HUES6 (cell line): ENCODE data around the gene FGD4.

Experiments used
- H3K27ac ChIP-seq: 2 replicates; pipeline ENCODE4 v1.7.0; 2013; ENCODE audit warnings: low read depth, mild to moderate bottlenecking, low read length, inconsistent platforms
- H3K27me3 ChIP-seq: 2 replicates; pipeline ENCODE4 v1.6.1; 2013; ENCODE audit warnings: low read length; ENCODE audit not compliant: control insufficient read depth, insufficient read depth
- H3K36me3 ChIP-seq: 2 replicates; pipeline ENCODE4 v1.6.1; 2013; ENCODE audit warnings: low read length; ENCODE audit not compliant: control insufficient read depth, insufficient read depth
- H3K4me1 ChIP-seq: 2 replicates; pipeline ENCODE4 v1.6.1; 2013; ENCODE audit warnings: low read length; ENCODE audit not compliant: control insufficient read depth, insufficient read depth
- H3K4me3 ChIP-seq: 2 replicates; pipeline ENCODE4 v1.5.1; 2013; ENCODE audit warnings: low read depth, low read length
- H3K9ac ChIP-seq: one replicate; pipeline ENCODE4 v1.6.1; 2013; ENCODE audit warnings: mild to moderate bottlenecking, low read length
- H3K9me3 ChIP-seq: 2 replicates; pipeline ENCODE4 v1.6.1; 2013; ENCODE audit warnings: low read depth, low read length; ENCODE audit not compliant: control insufficient read depth, insufficient read depth

The FGD4 gene

DNA sequence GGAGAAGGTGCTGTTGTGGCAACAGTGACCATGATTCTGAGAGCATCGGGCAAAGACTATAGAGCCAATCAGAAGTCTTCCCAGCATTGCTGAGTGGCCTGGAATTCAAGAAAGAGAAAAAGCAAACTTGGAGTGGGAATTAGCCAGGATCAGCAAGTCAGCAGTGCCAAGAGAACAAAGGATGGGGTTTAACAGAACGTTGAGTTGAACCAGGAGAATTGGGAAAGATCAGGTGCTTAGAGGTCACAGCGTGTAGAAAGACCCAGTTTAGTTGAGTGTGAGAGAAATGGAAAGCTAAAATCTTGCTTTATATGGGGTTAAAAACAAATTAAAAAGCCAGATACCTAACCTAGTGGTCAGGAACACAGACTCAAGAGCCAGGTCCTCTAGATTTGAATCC, 189.2 kb downstream of the FGD4 start:
- H3K27ac ChIP-seq = no peak overlapping the region
- no peak overlapping the region for H3K4me3 ChIP-seq
- H3K4me1 ChIP-seq = no peaks in the 10 kb centered on the region
- no peaks in the 10 kb centered on the region for H3K27me3 ChIP-seq
- H3K36me3 ChIP-seq = peaks cover 24% of the 10 kb centered on the region
- H3K9ac ChIP-seq = no peak overlapping the region
- H3K9me3 ChIP-seq = no peaks in the 10 kb centered on the region

DNA sequence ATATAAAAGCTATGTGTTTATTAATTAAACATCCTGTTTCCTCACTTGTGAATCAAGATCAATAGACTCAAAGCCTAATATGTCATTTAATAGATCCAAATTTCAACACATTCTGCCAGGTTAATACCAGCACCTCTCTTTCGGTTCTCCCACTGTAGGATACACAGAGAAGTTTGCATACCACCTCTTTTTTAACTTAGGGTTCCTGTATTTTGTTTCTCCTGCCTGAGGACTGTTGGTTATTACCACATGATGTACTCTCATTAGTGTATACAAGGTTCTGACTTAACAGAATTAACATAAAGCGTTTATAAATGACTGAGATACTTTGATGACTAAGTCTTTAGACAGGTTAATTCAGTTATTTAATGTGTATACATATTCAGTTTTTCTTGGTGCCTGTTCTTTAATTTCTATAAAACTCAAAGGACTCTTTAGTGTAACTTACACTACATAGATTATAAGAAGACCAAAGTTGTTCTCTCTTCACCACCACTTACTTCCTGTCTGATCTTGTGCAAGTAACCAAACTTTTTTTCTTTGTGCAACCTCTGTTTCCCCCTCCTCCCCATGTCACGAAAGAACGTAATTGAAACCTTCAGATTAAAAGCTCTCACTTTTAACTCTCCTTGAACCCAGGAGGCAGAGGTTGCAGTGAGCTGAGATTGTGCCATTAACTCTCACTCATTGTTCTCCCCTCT, 190.0 kb downstream of the FGD4 start:
- no peak overlapping the region for H3K9ac ChIP-seq
- no peak overlapping the region for H3K27ac ChIP-seq
- no peak overlapping the region for H3K4me3 ChIP-seq
- H3K36me3 ChIP-seq = peaks cover 30% of the 10 kb centered on the region
- H3K27me3 ChIP-seq = no peaks in the 10 kb centered on the region
- no peaks in the 10 kb centered on the region for H3K4me1 ChIP-seq
- H3K9me3 ChIP-seq = no peaks in the 10 kb centered on the region

DNA sequence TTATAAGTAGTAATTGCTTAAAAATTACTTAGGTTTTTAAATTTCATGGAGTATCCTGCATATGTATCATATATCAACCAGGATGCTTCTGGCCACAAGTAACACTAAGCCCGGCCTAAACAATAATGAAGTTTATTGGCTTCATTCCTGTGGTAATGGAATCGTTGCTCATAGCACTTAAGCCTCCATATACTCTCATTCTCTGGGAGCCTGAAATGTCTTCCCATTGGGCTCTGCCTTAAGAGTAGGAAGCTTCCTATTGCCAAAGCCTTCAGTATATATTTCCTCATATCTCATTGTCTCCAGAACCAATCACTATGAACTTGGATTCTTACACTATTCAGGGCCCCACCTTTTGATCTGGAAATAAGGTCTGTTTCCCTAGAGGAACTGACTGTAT, 195.9 kb downstream of the FGD4 start:
- Histone ChIP-seq H3K4me3 (no peak overlapping the region), H3K36me3 (peaks cover 43% of the 10 kb centered on the region), H3K27me3 (no peaks in the 10 kb centered on the region), H3K4me1 (no peaks in the 10 kb centered on the region), H3K9me3 (no peaks in the 10 kb centered on the region), H3K27ac (no peak overlapping the region), H3K9ac (no peak overlapping the region)

DNA sequence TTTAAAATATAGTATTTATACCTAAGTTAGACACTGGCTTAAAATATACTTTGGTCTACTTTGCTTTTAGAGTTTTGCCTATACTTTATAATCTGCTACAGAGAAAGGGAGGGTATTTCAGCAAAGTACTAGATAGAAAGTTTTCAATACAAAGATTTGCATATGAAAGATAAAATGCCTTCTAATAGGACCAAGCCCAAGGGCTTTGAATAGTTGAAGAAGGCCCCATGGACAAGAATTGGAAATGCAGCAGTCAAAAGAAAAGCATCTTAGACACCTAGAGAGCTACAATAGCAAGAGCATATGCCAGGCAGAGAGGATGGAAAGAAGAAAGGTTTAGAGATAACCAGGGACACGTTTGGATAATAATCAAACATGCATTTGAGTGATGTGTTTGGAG, 196.7 kb downstream of the FGD4 start:
- Histone ChIP-seq H3K36me3 (peaks cover 41% of the 10 kb centered on the region), H3K4me3 (no peak overlapping the region), H3K9me3 (no peaks in the 10 kb centered on the region), H3K9ac (no peak overlapping the region), H3K27me3 (no peaks in the 10 kb centered on the region), H3K4me1 (no peaks in the 10 kb centered on the region), H3K27ac (no peak overlapping the region)

DNA sequence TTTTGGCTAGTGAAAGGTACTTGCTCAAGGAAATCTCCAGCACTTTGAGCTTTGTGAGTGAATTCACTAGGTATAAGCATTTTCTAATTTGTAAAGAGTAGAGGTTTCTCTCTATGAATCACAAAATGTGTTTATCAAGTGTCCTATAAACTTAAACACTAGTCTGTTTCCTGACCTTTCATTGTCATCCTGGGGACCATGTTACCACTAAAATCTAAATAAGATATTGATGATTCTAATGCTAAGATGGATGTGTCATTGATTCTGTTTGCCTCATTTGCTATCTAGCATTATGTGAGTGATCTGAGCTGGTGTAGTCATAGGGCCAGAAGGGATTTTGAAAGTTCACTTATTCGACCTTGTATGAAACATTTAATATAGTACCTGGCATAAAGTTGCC, 199.3 kb downstream of the FGD4 start:
- Histone ChIP-seq H3K27ac (no peak overlapping the region), H3K9me3 (no peaks in the 10 kb centered on the region), H3K4me3 (no peak overlapping the region), H3K36me3 (peaks cover 47% of the 10 kb centered on the region), H3K4me1 (no peaks in the 10 kb centered on the region), H3K9ac (no peak overlapping the region), H3K27me3 (no peaks in the 10 kb centered on the region)

DNA sequence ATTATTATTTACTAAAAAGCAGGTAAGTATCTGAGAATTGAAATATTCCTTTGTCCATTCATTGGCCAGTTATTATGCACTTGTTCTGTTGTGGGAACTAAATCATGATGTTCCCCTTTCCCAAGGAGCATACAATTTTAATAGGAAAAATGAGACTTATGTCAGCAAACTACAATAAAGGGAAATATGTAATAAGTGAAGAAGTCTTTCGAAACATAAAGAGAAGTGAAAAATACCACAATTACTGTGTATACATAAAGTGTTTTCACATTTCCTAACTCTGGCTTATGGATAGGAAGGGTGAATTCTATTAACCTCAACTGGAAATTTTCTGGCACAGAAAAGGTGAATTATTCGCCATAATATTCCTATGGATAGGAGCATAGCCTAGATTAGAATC, 201.3 kb downstream of the FGD4 start:
- no peaks in the 10 kb centered on the region for H3K27me3 ChIP-seq
- H3K4me3 ChIP-seq = no peak overlapping the region
- no peaks in the 10 kb centered on the region for H3K4me1 ChIP-seq
- no peaks in the 10 kb centered on the region for H3K9me3 ChIP-seq
- peaks cover 49% of the 10 kb centered on the region for H3K36me3 ChIP-seq
- H3K9ac ChIP-seq = no peak overlapping the region
- no peak overlapping the region for H3K27ac ChIP-seq

DNA sequence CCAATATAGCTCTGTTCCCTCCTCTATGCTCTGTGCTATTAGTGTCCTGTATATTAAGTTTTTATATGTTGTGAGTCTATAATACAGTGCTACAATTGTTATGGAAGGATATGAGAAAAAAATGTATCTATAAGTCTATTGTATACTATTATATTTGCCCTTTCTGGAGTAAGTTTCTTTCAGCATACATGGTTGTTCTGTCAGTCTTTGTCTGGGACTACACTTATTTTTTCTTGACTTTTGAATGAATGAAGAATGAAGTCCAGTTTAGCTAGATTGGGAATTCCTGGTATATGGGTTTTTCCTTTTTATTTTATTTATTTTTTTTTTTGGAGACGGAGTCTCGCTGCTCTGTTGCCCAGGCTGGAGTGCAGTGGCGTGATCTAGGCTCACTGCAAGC, 203.7 kb downstream of the FGD4 start:
- Histone ChIP-seq H3K4me3 (no peak overlapping the region), H3K36me3 (peaks cover 57% of the 10 kb centered on the region), H3K9ac (no peak overlapping the region), H3K27ac (no peak overlapping the region), H3K9me3 (no peaks in the 10 kb centered on the region), H3K27me3 (no peaks in the 10 kb centered on the region), H3K4me1 (no peaks in the 10 kb centered on the region)

DNA sequence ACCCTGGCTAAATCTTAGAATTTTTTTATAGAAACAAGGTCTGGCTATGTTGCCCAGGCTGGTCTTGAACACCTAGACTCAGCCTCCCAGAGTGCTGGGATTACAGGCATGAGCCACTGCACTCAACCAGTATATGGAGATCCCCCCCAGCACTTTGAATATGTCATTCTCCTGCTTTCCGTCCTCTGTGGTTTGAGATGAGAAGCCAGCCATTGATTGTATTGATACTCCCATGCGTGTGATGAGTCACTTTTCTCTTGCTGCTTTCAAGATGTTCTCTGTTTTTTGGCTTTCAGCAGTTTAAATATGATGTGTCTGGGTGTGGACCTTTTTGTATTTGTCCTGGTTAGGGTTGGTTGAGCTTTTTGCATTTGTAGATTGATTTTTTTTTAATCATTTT, 204.5 kb downstream of the FGD4 start:
- no peaks in the 10 kb centered on the region for H3K27me3 ChIP-seq
- no peak overlapping the region for H3K27ac ChIP-seq
- no peak overlapping the region for H3K4me3 ChIP-seq
- H3K9me3 ChIP-seq = no peaks in the 10 kb centered on the region
- H3K36me3 ChIP-seq = peaks cover 53% of the 10 kb centered on the region
- no peak overlapping the region for H3K9ac ChIP-seq
- no peaks in the 10 kb centered on the region for H3K4me1 ChIP-seq

DNA sequence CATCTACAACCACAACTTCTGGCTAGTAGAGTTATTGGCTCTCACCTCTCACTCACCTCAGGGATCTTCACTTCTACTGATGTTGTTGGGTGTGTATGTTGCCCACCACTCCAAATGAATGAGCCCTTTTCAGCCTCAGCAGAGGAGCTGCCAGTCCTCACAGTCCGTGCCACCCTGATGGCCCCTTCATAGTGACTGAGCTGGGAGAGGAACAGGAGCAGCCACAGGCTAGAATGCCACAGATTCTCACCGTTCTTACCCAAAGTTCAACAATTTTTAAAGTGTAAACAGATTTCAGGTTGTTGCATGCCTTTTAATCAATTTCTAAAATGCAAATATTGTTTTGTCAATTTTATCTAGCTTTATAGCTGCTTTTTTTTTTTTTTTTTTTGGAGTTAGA, 205.2 kb downstream of the FGD4 start:
- Histone ChIP-seq H3K4me1 (no peaks in the 10 kb centered on the region), H3K27ac (no peak overlapping the region), H3K36me3 (peaks cover 58% of the 10 kb centered on the region), H3K9me3 (no peaks in the 10 kb centered on the region), H3K4me3 (no peak overlapping the region), H3K9ac (no peak overlapping the region), H3K27me3 (no peaks in the 10 kb centered on the region)

DNA sequence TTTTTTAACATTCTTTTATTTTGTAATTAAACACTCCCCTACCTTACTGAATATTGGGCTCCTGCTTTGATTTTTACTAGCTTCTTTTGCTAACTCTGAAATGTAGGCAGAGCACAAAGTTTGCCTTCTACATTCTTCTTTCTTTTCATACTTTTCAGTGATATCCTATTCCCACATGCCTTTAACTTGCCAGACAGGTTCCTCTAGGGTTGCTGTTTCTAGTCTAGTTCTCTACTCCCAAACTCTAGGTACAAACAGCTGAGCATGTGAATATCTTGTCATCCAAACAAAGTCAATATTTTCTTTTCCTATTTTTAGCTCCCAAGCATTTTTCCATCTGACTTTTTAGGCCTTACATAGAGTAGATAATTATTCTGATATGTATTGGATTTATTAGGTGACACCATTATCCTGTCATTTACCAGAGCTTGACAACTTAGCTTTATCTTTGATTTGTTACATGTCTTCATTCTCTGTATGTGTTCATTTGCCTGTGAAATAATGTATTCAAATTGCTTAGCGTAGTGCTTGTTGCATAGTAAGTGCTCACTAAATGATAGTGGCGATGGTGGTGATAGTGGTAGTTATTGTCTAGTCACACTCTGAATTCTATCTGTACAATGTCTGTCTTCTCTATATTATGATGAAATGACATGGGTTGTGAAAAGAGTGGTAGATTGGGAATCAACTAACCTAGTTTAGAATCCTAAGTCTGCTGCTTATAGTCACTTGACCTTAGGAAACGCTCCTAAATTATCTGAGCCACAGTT, 206.2 kb downstream of the FGD4 start:
- Histone ChIP-seq H3K36me3 (peaks cover 60% of the 10 kb centered on the region), H3K4me3 (no peak overlapping the region), H3K27ac (no peak overlapping the region)

DNA sequence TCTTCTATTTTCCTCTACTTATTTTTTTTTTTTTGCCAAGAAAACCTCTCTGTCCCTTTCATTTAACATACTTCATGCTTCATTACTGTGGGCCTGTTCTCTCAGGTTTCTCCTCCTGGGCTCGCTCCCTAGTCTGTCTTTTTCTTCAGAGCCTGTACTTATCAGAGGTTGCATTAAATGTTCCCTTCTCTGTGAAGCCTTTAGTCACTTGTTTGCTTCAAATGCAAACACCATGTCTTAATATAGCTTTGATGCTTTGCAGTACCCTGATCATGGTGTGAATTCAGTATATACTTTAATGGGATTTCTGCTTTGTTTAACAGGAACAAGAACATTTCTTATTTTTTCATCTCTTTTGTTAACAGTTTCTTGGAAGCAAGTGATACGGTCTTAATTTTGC, 207.1 kb downstream of the FGD4 start:
- Histone ChIP-seq H3K9ac (no peak overlapping the region), H3K9me3 (no peaks in the 10 kb centered on the region), H3K36me3 (peaks cover 58% of the 10 kb centered on the region), H3K4me3 (no peak overlapping the region), H3K27me3 (no peaks in the 10 kb centered on the region), H3K27ac (no peak overlapping the region), H3K4me1 (no peaks in the 10 kb centered on the region)

More for the DNA sequence above, 206.2 kb downstream of the FGD4 start:
- Histone ChIP-seq H3K9me3 (no peaks in the 10 kb centered on the region), H3K9ac (no peak overlapping the region), H3K4me1 (no peaks in the 10 kb centered on the region), H3K27me3 (no peaks in the 10 kb centered on the region)
